ENCODE results near the gene KCTD11. TPM values are rescaled to one million over a fixed set of nuclear protein-coding genes. Genes with fewer than 3 reads are reported as not detected.

Gene KCTD11
- polyA plus RNA-seq, 1 donor (not counting 4 experiments of a cell fraction or from before 2014, with no cell fraction given): 18.5 TPM

- H2AFZ ChIP-seq (ENCODE audit: control insufficient read depth, low read length): no peak overlapping the region
- peaks cover 46% of the 10 kb centered on the region for H3K4me1 ChIP-seq (ENCODE audit: control insufficient read depth, extremely low read depth, insufficient read depth, low read length)
- peak overlapping the region; percentile 88 for H3K4me2 ChIP-seq (ENCODE audit: control insufficient read depth, extremely low read depth, insufficient read depth, low read depth, low read length)
- H3K9me3 ChIP-seq (ENCODE audit: control insufficient read depth, low read depth, low read length): no peaks in the 10 kb centered on the region
- TF ChIP-seq, protein P1, sequence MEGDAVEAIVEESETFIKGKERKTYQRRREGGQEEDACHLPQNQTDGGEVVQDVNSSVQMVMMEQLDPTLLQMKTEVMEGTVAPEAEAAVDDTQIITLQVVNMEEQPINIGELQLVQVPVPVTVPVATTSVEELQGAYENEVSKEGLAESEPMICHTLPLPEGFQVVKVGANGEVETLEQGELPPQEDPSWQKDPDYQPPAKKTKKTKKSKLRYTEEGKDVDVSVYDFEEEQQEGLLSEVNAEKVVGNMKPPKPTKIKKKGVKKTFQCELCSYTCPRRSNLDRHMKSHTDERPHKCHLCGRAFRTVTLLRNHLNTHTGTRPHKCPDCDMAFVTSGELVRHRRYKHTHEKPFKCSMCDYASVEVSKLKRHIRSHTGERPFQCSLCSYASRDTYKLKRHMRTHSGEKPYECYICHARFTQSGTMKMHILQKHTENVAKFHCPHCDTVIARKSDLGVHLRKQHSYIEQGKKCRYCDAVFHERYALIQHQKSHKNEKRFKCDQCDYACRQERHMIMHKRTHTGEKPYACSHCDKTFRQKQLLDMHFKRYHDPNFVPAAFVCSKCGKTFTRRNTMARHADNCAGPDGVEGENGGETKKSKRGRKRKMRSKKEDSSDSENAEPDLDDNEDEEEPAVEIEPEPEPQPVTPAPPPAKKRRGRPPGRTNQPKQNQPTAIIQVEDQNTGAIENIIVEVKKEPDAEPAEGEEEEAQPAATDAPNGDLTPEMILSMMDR (optimal IDR thresholded peaks at IDR 0.05 in 1 of 3, IDR thresholded peaks at IDR 0.05 in 1 of 3, conservative IDR thresholded peaks at IDR 0.05 in 1 of 3; ENCODE audit: extremely low read depth in 1 of 3, insufficient read depth in 2 of 3, low read length in 3 of 3): peak in 2 of 3 experiments; percentile 25 to 49
- no peak for TF ChIP-seq EZH2 (IDR thresholded peaks at IDR 0.05; ENCODE audit: low read length)
- FAIRE-seq: no peak
- H4K20me1 ChIP-seq (ENCODE audit: control insufficient read depth, extremely low read depth, insufficient read depth, low read length): peaks cover 50% of the 10 kb centered on the region
- peaks cover 54% of the 10 kb centered on the region for H3K79me2 ChIP-seq (ENCODE audit: control insufficient read depth, insufficient read depth, low read length)
- H3K4me3 ChIP-seq (ENCODE audit: control insufficient read depth in 2 of 3, extremely low read depth in 1 of 3, insufficient read depth in 2 of 3, low read depth in 1 of 3, low read length in 3 of 3): peak overlapping the region in 2 of 3 experiments; percentile 79 to 92
- peaks cover 8% of the 10 kb centered on the region for H3K9me1 ChIP-seq (ENCODE audit: control insufficient read depth, extremely low read depth, insufficient read depth, low read length)
- peak overlapping the region; percentile 40 for H3K27ac ChIP-seq (ENCODE audit: control insufficient read depth, insufficient read depth, low read length)
- dilution Hi-C loops (cut with MboI; ENCODE audit: extremely low pct_ligation_motif_present, low sequenced_read_pairs): no loop called here
- peaks cover 43 to 68% of the 10 kb centered on the region in 2 experiments for H3K36me3 ChIP-seq (ENCODE audit: control insufficient read depth in 2 of 2, extremely low read depth in 1 of 2, insufficient read depth in 2 of 2, low read length in 2 of 2)
- H3K9ac ChIP-seq (ENCODE audit: control insufficient read depth, extremely low read depth, insufficient read depth, low read length): peak overlapping the region; percentile 22
- H3K27me3 ChIP-seq (ENCODE audit: control insufficient read depth, extremely low read depth, insufficient read depth, low read length): no peaks in the 10 kb centered on the region
- no peak for DNase-seq (ENCODE audit: low read depth, low spot score)
These were observed 38.7 kb upstream of the KCTD11 start for GRCh38 chr17:7313088-7313889.

DNA sequence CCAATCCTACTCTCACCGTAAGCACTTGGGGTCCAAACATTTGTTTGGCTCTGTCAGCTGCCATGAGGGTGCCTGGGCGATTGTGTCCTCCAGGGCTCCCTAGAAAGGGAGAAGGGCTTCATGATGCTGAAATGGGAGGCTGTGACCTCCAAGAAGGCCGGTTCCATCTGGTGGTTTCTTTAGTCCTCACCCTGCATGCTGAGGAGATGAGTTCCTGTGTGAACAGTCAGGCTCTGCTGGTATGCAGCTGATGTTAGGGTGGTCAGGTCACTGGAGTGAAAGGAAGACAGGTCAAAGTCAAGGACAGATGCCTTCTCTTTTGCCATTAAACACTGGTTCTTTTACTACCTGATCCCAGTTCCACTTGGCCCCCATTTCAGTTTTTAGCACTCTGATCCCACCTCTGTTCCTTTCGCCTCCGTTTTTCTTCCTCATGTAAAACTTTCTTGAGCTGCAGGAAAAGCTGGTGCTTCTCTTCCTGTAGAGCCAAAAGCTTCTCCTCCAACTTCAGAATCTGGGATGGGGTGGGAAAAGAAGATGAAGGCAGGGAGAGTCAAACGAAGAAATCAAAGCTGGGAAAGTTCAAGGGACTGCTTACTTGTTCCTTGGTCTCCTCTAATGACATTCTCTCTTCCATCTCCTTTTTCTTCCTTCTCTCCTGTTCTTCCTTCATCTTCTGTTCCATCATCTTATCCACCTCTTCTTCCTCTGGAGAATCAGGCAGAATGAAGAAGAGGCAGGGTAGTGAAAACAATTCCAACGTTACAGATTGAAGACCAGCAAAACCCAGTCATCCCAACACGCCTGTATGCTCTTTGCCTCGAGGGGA lies 37.9 kb upstream of the KCTD11 start:
- Histone ChIP-seq H3K4me3 (ENCODE audit: control insufficient read depth in 2 of 3, extremely low read depth in 1 of 3, insufficient read depth in 2 of 3, low read depth in 1 of 3, low read length in 3 of 3) (peak overlapping the region; percentile 73 to 92 (median 79)), H3K4me1 (ENCODE audit: control insufficient read depth, extremely low read depth, insufficient read depth, low read length) (peaks cover 45% of the 10 kb centered on the region), H3K9ac (ENCODE audit: control insufficient read depth, extremely low read depth, insufficient read depth, low read length) (peak overlapping the region; percentile 77), H3K27ac (ENCODE audit: control insufficient read depth, insufficient read depth, low read length) (peak overlapping the region; percentile 53), H4K20me1 (ENCODE audit: control insufficient read depth, extremely low read depth, insufficient read depth, low read length) (peaks cover 42% of the 10 kb centered on the region), H3K9me1 (ENCODE audit: control insufficient read depth, extremely low read depth, insufficient read depth, low read length) (peaks cover 8% of the 10 kb centered on the region), H3K9me3 (ENCODE audit: control insufficient read depth, low read depth, low read length) (no peaks in the 10 kb centered on the region), H2AFZ (ENCODE audit: control insufficient read depth, low read length) (no peak overlapping the region), H3K27me3 (ENCODE audit: control insufficient read depth, extremely low read depth, insufficient read depth, low read length) (no peaks in the 10 kb centered on the region), H3K4me2 (ENCODE audit: control insufficient read depth, extremely low read depth, insufficient read depth, low read depth, low read length) (peak overlapping the region; percentile 88), H3K79me2 (ENCODE audit: control insufficient read depth, insufficient read depth, low read length) (peaks cover 45% of the 10 kb centered on the region), H3K36me3 (ENCODE audit: control insufficient read depth in 2 of 2, extremely low read depth in 1 of 2, insufficient read depth in 2 of 2, low read length in 2 of 2) (peaks cover 44 to 73% of the 10 kb centered on the region in 2 experiments)
- DNase-seq (ENCODE audit: low read depth, low spot score) (no peak), FAIRE-seq (peak; percentile 34)
- TF ChIP-seq EZH2 (IDR thresholded peaks at IDR 0.05; ENCODE audit: low read length): no peak
- TF ChIP-seq, protein P1 (optimal IDR thresholded peaks at IDR 0.05 in 1 of 3, IDR thresholded peaks at IDR 0.05 in 1 of 3, conservative IDR thresholded peaks at IDR 0.05 in 1 of 3; ENCODE audit: extremely low read depth in 1 of 3, insufficient read depth in 2 of 3, low read length in 3 of 3): no peak
- dilution Hi-C loops (cut with MboI; ENCODE audit: extremely low pct_ligation_motif_present, low sequenced_read_pairs): no loop called here

Data from keratinocyte (primary cell).